ENCODE measurements around the gene FNBP1.

The FNBP1 gene

DNA sequence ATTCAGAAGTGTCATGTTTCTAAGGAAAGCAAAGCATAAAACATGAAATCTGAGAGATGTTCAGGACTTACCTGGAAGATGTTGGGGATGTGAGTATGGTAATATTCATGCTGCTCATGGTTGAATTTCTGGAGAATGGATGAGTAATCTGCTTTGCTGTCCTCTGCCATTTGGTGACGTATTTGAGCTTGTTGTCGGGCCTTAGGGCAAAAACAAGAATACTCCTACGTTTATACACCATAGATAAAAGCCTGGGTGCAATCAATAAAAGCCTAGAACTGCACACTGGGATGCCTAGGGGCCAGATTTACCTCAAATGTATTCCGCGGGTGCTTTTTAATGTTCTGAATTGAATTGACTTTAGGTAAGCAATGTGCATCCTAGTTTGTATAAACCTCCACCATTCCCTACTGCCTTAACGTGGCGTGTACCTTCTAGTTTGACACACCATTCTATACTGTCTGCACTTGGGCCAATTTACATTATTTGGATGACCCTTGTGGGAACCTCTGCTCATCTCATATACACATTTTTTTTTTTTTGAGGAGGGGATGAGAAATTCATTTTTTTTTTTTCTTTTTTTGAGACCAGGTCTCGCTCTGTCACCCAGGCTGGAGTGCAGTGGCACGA, 113.4 kb downstream of the FNBP1 start:
- H3K27ac ChIP-seq: no peak overlapping the region
- TF ChIP-seq, protein P1, sequence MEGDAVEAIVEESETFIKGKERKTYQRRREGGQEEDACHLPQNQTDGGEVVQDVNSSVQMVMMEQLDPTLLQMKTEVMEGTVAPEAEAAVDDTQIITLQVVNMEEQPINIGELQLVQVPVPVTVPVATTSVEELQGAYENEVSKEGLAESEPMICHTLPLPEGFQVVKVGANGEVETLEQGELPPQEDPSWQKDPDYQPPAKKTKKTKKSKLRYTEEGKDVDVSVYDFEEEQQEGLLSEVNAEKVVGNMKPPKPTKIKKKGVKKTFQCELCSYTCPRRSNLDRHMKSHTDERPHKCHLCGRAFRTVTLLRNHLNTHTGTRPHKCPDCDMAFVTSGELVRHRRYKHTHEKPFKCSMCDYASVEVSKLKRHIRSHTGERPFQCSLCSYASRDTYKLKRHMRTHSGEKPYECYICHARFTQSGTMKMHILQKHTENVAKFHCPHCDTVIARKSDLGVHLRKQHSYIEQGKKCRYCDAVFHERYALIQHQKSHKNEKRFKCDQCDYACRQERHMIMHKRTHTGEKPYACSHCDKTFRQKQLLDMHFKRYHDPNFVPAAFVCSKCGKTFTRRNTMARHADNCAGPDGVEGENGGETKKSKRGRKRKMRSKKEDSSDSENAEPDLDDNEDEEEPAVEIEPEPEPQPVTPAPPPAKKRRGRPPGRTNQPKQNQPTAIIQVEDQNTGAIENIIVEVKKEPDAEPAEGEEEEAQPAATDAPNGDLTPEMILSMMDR (conservative IDR thresholded peaks at IDR 0.05; ENCODE audit: low read depth): no peak
- DNase-seq (ENCODE audit: low spot score): peak; percentile 51
- POLR2A ChIA-PET (ENCODE audit: low non-redundant PET): no interaction called here
- CTCF ChIA-PET: interaction anchor here (0.5 to 0.6 kb wide), 3 partner anchors 92 to 286 kb away, joined by 4 to 6 read pairs (median 5); no protein-coding TSS in a partner anchor

GRCh38 chr9:129923589-129923988, 119.4 kb downstream of the FNBP1 start:
- ChIA-PET POLR2A (ENCODE audit: low non-redundant PET) (interaction anchor here (0.7 kb wide), 1 partner anchor 21 kb away, joined by 3 read pairs; no protein-coding TSS in a partner anchor), CTCF (interaction anchor here (0.6 kb wide), 2 partner anchors 9 to 483 kb away, joined by 3 read pairs; no protein-coding TSS in a partner anchor)
- H3K27ac ChIP-seq: no peak overlapping the region
- no peak for DNase-seq (ENCODE audit: low spot score)
- TF ChIP-seq, protein P1 (conservative IDR thresholded peaks at IDR 0.05; ENCODE audit: low read depth): no peak

GRCh38 chr9:129921905-129922304, 121.1 kb downstream of the FNBP1 start:
- H3K27ac ChIP-seq: no peak overlapping the region
- DNase-seq (ENCODE audit: low spot score): no peak
- TF ChIP-seq, protein P1 (conservative IDR thresholded peaks at IDR 0.05; ENCODE audit: low read depth): no peak
- ChIA-PET POLR2A (ENCODE audit: low non-redundant PET) (no interaction called here), CTCF (interaction anchor here (0.7 kb wide), 1 partner anchor 29 kb away, joined by 7 read pairs; no protein-coding TSS in a partner anchor)

GRCh38 chr9:129919841-129920240, 123.1 kb downstream of the FNBP1 start:
- POLR2A ChIA-PET (ENCODE audit: low non-redundant PET): no interaction called here
- CTCF ChIA-PET: interaction anchor here (0.5 kb wide), 1 partner anchor 1060 kb away, joined by 3 read pairs; no protein-coding TSS in a partner anchor
- no peak overlapping the region for H3K27ac ChIP-seq
- TF ChIP-seq, protein P1 (conservative IDR thresholded peaks at IDR 0.05; ENCODE audit: low read depth): no peak
- no peak for DNase-seq (ENCODE audit: low spot score)

DNA sequence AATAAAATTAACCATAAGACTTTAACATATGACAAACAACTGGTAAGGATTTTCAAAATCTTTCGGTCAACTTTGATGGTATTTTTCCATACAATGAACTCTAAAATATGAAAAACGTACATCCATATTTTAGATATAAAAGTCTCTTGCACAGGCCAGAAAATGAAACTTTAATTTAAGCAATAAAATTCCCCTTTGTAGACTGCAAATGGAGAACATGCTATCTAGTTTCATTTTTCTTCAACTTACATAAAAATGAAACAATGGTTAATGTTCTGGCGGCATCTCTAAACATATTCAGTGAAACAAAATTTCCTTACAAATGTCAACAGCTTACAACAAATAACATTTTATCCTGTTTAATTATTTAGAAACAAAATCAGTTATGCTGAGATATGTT, 123.7 kb downstream of the FNBP1 start:
- H3K27ac ChIP-seq: no peak overlapping the region
- no peak for DNase-seq (ENCODE audit: low spot score)
- ChIA-PET POLR2A (ENCODE audit: low non-redundant PET) (no interaction called here), CTCF (interaction anchor here (0.5 to 0.9 kb wide), 4 partner anchors 34 to 1060 kb away, joined by 3 to 4 read pairs (median 4); no protein-coding TSS in a partner anchor)
- TF ChIP-seq, protein P1 (conservative IDR thresholded peaks at IDR 0.05; ENCODE audit: low read depth): no peak

GRCh38 chr9:129918296-129918950, 124.6 kb downstream of the FNBP1 start:
- no peak for DNase-seq (ENCODE audit: low spot score)
- POLR2A ChIA-PET (ENCODE audit: low non-redundant PET): interaction anchor here (0.6 kb wide), 1 partner anchor 129 kb away, joined by 10 read pairs; no protein-coding TSS in a partner anchor
- TF ChIP-seq, protein P1 (conservative IDR thresholded peaks at IDR 0.05; ENCODE audit: low read depth): no peak
- no peak overlapping the region for H3K27ac ChIP-seq
- CTCF ChIA-PET: interaction anchor here (0.5 to 0.9 kb wide), 2 partner anchors 33 to 48 kb away, joined by 4 to 10 read pairs; no protein-coding TSS in a partner anchor

Measured in RWPE1 (cell line).